Upper lobe of left lung (tissue), 4 donors: ENCODE measurements around the gene FLNB.

ENCODE experiments used
- CTCF ChIP-seq, 6 experiments: fragments of 450-650 bp in 4 of 6; fragments of 200-600 bp in 2 of 6; sonication (generic) in 2 of 6; IDR thresholded peaks; one replicate each; pipeline ENCODE4 v1.5.1; 2016 to 2019; ENCODE audit warnings: antibody characterized with exemption in 6 of 6
- EP300 ChIP-seq, 4 donors: sonication (generic); formaldehyde crosslinking; IDR thresholded peaks; one replicate each; pipeline ENCODE4 v1.5.1; 2017; ENCODE audit warnings: antibody characterized with exemption in 4 of 4, control low read depth in 2 of 4
- POLR2A ChIP-seq, 4 donors: fragments of 450-650 bp; IDR thresholded peaks; one replicate each; pipeline ENCODE4 v1.5.1; 2016 to 2017; ENCODE audit warnings: antibody characterized with exemption in 4 of 4, mild to moderate bottlenecking in 2 of 4

DNA sequence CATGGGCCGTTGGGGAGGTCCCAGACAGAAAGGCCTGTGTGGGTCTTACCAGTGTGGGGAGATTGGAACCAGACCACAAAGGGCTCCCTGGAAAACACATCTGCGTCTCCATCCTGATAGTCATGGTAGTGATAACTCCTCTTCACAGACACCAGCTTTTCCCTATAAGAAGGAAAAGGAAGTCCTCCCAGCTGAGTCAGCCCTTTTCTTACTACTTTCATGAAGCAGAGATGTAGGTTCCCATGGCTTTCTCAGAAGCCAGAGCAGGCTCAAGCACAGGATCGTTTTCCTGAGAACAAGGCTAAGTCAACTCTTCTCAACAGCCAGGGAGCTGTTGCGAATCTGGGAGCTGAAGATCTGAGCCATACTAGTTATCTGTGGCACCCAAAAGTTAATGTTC lies 196.5 kb downstream of the FLNB start:
- no peak for TF ChIP-seq POLR2A (IDR thresholded peaks at IDR 0.05)
- TF ChIP-seq CTCF (IDR thresholded peaks at IDR 0.05): no peak
- TF ChIP-seq EP300 (IDR thresholded peaks at IDR 0.05): no peak
